AG09319 (cell line): Measurements from ENCODE around the gene TPRN.
A peak's percentile ranks its signal among the peaks of the same experiment; 100 is the strongest.

Experiments
- DNase-seq: peaks from one replicate; pipeline ENCODE4 v3.0.0-alpha.2; 2010; ENCODE audit warnings: low read depth; ENCODE audit errors: extremely low read depth
- CTCF ChIP-seq: IDR thresholded peaks from 2 replicates; pipeline ENCODE4 v1.5.1; 2011; ENCODE audit warnings: low read depth, mild to moderate bottlenecking, inconsistent platforms, low read length, moderate library complexity

The TPRN gene

GRCh38 chr9:137213160-137214060, 12.9 kb upstream of the TPRN start:
- DNase-seq = no peak
- TF ChIP-seq CTCF = no peak

- no peak for TF ChIP-seq CTCF
- DNase-seq = no peak
These were observed 12.0 kb upstream of the TPRN start for GRCh38 chr9:137212520-137212919.

GRCh38 chr9:137211532-137211931, 11.0 kb upstream of the TPRN start:
- TF ChIP-seq CTCF = no peak
- no peak for DNase-seq

- no peak for TF ChIP-seq CTCF
These were observed 6.1 kb upstream of the TPRN start for GRCh38 chr9:137206602-137207001.

GRCh38 chr9:137205126-137206069, 4.9 kb upstream of the TPRN start, which contains the start of the genes NDOR1 and TMEM203:
Gene NDOR1 (plus strand): TSS chr9:137205700. CDS start chr9:137205778, 78 bp downstream.
Gene TMEM203 (minus strand): TSS chr9:137205648. CDS start chr9:137205414, 234 bp downstream.
- no peak for TF ChIP-seq CTCF
- peak; percentile 11 for DNase-seq

More at GRCh38 chr9:137206602-137207001, 6.1 kb upstream of the TPRN start:
- DNase-seq = no peak

GRCh38 chr9:137204731-137205125, 4.2 kb upstream of the TPRN start:
- TF ChIP-seq CTCF = no peak

GRCh38 chr9:137202966-137203365, 2.4 kb upstream of the TPRN start:
- no peak for TF ChIP-seq CTCF
- no peak for DNase-seq

More at GRCh38 chr9:137204731-137205125, 4.2 kb upstream of the TPRN start:
- no peak for DNase-seq
